GM18526 (cell line): ENCODE results near the gene GJB6.

Experiments
- POLR2A ChIP-seq: IDR thresholded peaks from 3 replicates; pipeline ENCODE4 v1.6.1; 2011; ENCODE audit not compliant: insufficient read length; ENCODE audit errors: extremely low read depth

Gene GJB6

DNA sequence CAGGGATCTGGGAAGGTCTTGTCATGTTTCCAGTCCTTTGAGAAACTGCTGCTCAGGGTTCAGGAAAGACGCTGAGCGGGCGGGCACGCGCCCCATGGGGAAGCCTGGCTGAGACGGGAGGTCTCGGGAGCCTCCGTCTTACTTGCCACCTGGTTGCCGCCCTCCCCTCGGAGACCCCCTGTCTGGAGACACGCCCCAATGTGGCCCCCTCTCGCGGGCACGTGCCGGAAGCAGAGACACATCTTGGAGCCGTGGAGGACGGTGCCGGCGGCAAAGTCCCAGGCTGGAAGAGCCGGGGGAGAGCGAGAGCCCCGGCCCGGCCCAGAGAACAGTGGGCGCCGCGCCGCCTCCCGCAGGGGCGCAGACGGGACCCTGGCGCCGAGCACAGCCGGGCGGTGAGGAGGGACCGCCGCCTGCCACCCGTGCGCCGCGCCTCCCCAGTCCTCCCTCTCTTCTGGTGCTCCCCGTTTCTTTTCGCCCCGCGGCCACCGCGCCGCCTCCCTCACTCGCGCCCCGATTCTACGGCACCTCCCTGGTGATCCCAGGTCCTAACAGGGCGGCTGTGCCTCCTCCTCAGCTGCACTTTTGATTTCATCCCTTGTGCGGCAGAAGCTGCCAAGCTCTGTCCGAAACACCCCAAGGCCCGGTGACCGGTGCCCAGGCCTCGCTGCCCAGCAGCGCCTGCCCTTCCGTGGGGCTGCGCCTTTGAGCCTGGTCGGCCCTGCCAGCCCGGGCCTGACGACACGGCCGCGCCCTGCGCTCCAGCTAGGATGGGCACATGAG lies 54.9 kb downstream of the GJB6 start:
- no peak for TF ChIP-seq POLR2A

DNA sequence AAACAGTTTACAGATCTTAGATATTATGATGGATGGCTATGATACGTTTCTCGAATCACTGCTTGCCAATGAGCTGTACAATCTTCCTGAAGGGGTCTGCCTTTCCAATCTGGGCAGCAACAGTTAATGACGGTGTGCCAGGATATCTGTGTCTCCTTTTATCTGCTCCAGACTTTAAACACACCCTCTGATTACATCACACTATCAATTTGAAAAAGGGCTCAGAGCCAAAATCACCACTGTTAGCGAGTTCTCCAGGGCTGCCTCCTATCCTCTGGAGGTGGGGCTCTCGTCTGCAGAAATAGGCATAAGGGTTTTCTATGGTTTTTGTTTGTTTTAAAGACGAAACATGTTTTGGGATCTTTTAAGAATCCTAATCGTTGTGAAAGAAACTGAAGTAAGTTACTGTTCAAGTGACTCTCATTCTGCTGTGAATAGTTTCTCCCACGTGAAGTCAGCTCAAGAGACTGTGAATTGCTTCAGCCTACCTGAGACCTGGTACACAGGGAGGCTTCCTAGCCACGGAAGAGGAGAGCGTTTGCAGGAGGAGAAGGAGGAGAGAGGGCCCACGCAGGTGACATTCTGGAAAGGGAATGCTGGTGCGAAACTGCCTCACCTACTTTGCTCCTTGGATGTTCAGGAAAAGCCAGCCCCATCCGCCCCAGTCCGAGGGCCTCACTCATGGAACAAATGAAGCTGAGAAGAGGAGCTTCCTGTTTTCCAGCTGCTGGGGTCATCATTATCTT lies 56.0 kb downstream of the GJB6 start:
- no peak for TF ChIP-seq POLR2A

GRCh38 chr13:20175406-20175794 lies 56.7 kb downstream of the GJB6 start:
- TF ChIP-seq POLR2A = no peak

DNA sequence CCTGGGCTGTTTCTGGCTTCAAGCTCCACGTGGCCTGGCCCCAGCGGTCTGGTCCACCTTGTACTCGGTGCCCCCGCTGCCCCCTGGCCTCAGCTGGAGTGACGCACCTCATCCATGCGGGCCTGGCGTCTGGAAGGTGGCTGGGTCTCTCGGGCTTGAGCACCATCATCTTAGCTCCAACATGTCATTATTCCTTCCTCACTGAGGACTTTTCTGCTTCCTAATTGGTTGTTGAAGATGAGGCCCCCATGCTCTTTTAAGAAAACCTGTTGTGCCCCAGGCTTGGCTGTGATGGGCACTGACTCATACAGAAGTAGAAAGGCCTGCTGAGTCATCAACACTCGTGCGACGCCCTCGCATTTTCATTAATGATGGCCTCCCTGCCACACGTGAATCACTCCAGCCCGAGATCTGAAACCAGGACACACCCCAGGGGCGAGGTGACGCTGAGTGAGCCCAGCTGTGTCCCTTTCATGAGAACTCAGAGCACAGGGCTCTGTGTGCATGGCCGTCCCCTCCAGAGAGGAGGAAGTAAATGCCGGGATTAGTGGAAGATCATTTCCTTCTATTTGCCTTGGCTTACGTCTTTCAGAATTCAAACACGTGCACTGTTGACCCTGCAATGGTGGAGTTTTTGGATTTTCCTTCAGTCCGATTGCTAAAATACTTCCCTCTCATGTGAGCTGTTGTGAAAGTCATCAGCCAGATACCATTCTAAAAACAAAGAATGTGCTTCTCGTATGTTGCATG lies 57.3 kb downstream of the GJB6 start:
- TF ChIP-seq POLR2A = no peak

DNA sequence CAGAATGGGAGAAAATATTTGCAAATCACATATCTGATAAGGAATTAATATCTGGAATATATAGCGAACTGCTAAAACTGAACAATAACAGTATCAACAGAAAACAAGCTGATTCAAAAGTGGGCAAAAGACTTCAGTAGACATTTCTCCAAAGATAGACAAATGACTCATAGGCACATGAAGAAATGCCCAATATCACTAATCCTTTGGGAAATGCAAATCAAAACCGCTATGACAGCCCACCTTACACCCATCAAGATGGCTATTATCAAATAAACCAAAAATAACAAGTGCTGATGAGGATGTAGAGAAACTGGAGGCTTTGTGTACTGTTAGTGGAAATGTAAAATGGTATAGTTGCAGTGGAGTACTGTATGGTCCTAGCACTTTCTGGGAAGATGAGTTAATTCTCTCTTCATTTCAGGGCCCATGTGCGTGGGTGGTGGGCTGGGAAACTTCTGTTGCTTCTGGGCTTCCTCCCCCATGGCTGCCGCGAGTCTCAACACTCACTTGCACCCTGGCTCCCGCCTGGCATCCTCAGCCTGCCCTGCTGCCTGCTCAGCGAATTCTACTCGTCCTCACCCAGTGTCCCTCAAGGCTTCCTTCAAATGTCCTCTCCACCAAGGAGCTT lies 58.9 kb downstream of the GJB6 start:
- no peak for TF ChIP-seq POLR2A
